ENCODE results near the gene TTC3.

GRCh38 chr21:37101384-37101783 is 28.3 kb downstream of the TTC3 start:
- TF ChIP-seq, protein P1, sequence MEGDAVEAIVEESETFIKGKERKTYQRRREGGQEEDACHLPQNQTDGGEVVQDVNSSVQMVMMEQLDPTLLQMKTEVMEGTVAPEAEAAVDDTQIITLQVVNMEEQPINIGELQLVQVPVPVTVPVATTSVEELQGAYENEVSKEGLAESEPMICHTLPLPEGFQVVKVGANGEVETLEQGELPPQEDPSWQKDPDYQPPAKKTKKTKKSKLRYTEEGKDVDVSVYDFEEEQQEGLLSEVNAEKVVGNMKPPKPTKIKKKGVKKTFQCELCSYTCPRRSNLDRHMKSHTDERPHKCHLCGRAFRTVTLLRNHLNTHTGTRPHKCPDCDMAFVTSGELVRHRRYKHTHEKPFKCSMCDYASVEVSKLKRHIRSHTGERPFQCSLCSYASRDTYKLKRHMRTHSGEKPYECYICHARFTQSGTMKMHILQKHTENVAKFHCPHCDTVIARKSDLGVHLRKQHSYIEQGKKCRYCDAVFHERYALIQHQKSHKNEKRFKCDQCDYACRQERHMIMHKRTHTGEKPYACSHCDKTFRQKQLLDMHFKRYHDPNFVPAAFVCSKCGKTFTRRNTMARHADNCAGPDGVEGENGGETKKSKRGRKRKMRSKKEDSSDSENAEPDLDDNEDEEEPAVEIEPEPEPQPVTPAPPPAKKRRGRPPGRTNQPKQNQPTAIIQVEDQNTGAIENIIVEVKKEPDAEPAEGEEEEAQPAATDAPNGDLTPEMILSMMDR (conservative IDR thresholded peaks at IDR 0.05; ENCODE audit: low read length) = no peak
- TF ChIP-seq EZH2phosphoT487 (IDR thresholded peaks at IDR 0.05; ENCODE audit: borderline replicate concordance) = no peak
